HepG2 (cell line): Measurements from ENCODE around the gene APLP1. TPM values are rescaled to one million over a fixed set of nuclear protein-coding genes. Genes with fewer than 3 reads are reported as not detected.

ENCODE experiments used
- ATAC-seq: fragments of 200-7000 bp; cut with Tn5 transposase; 3 replicates; pipeline ENCODE4 v1.9.1; 2020; ENCODE audit warnings: mild to moderate bottlenecking, moderate library complexity
- BruUV-seq: library from RNA; stranded (reverse); fragments of 400-500 nt; replicated peaks from 2 replicates; lab custom pipeline; 2021; lab: Mats Ljungman, UMichigan
- CTCF ChIA-PET: fragments of 300-600 bp; formaldehyde crosslinking; extraction: SDS; loops from one replicate; lab custom pipeline; 2021; ENCODE audit warnings: low total read pairs, inconsistent platforms, low intra/inter-chr PET ratio; lab: Yijun Ruan, JAX
- POLR2A ChIA-PET: fragments of 350-600 bp; sonication (Branson Sonifier 250); formaldehyde crosslinking; loops from one replicate; lab custom pipeline; 2020; ENCODE audit warnings: antibody characterized with exemption, inconsistent platforms; lab: Yijun Ruan, JAX
- DNase-seq: peaks from one replicate; pipeline ENCODE4 v3.0.0-alpha.2; 2015; ENCODE audit warnings: low spot score
- FAIRE-seq: peaks from 3 replicates; lab custom pipeline; 2011; peaks lifted over from hg19 to GRCh38; lab: Jason Lieb, UNC
- H2AFZ ChIP-seq: one replicate; pipeline ENCODE4 v1.6.1; 2011; ENCODE audit warnings: low read length, inconsistent platforms
- H3K27ac ChIP-seq: fragments of 300-600 bp; 3 replicates; pipeline ENCODE4 v1.8.0; 2011; ENCODE audit warnings: mixed run types, mild to moderate bottlenecking, mixed read lengths, low read length, inconsistent platforms; ENCODE audit not compliant: insufficient read depth; ENCODE audit errors: extremely low read length
- H3K27me3 ChIP-seq, 2 experiments: fragments of 200-600 bp in 1 of 2; 2 replicates in 1 of 2; 3 replicates in 1 of 2; pipeline versions ENCODE4 v1.6.0 to v1.8.0; 2011; ENCODE audit warnings: low read length in 2 of 2, mild to moderate bottlenecking in 2 of 2, moderate library complexity in 2 of 2, inconsistent platforms in 1 of 2; ENCODE audit not compliant: insufficient read depth in 2 of 2, control insufficient read depth in 1 of 2
- H3K36me3 ChIP-seq, 2 experiments: fragments of 200-600 bp in 1 of 2; replicated peaks in 1 of 2; 2 replicates in 1 of 2; 3 replicates in 1 of 2; pipeline versions ENCODE4 v1.5.1 to v1.8.0; 2011; ENCODE audit warnings: low read length in 2 of 2, inconsistent platforms in 1 of 2; ENCODE audit not compliant: insufficient read depth in 2 of 2, control insufficient read depth in 1 of 2
- H3K4me1 ChIP-seq: 2 replicates; pipeline ENCODE4 v1.5.1; 2012; ENCODE audit warnings: low read length, inconsistent platforms; ENCODE audit not compliant: insufficient read depth
- H3K4me2 ChIP-seq: 2 replicates; pipeline ENCODE4 v1.6.0; 2011; ENCODE audit warnings: low read depth, low read length, inconsistent platforms
- H3K4me3 ChIP-seq, 3 experiments: fragments of 200-600 bp in 1 of 3; sonication (generic), shearing (Covaris generic) in 1 of 3; replicated peaks in 1 of 3; 2 replicates each; pipeline ENCODE4 v1.5.1; 2011 to 2016; ENCODE audit warnings: low read length in 3 of 3, inconsistent platforms in 2 of 3, low read depth in 2 of 3, mild to moderate bottlenecking in 2 of 3, control low read depth in 1 of 3, mixed read lengths in 1 of 3; ENCODE audit not compliant: insufficient read depth in 1 of 3
- H3K79me2 ChIP-seq: one replicate; pipeline ENCODE4 v1.6.1; 2011; ENCODE audit warnings: low read length, inconsistent platforms; ENCODE audit not compliant: insufficient read depth
- H3K9ac ChIP-seq: 2 replicates; pipeline ENCODE4 v1.6.0; 2011; ENCODE audit warnings: mild to moderate bottlenecking, low read depth, low read length, inconsistent platforms; ENCODE audit not compliant: insufficient read depth
- H3K9me3 ChIP-seq: 2 replicates; pipeline ENCODE4 v1.5.1; 2012; ENCODE audit warnings: mild to moderate bottlenecking, low read length
- H4K20me1 ChIP-seq: 2 replicates; pipeline ENCODE4 v1.6.0; 2011; ENCODE audit warnings: inconsistent platforms, mild to moderate bottlenecking, low read length, moderate library complexity; ENCODE audit not compliant: insufficient read depth
- DZIP1 ChIP-seq: sonication (generic); formaldehyde crosslinking; IDR thresholded peaks from 2 replicates; pipeline ENCODE4 v1.5.0; 2020; ENCODE audit warnings: mild to moderate bottlenecking, missing genetic modification reagents
- FOXC1 ChIP-seq: sonication (generic); formaldehyde crosslinking; IDR thresholded peaks from 2 replicates; pipeline ENCODE4 v1.8.0; 2022; ENCODE audit warnings: mild to moderate bottlenecking, missing genetic modification reagents, borderline replicate concordance
- HDAC6 ChIP-seq: fragments of 200-600 bp; sonication (generic); IDR thresholded peaks from 2 replicates; pipeline ENCODE4 v1.7.0; 2017; ENCODE audit warnings: mild to moderate bottlenecking, antibody characterized with exemption, low read length, low read depth
- HNF1B ChIP-seq: sonication (generic); formaldehyde crosslinking; IDR thresholded peaks from 2 replicates; pipeline ENCODE4 v1.5.1; 2020; ENCODE audit warnings: mild to moderate bottlenecking, moderate library complexity, missing genetic modification reagents
- NFATC3 ChIP-seq: sonication (generic); formaldehyde crosslinking; IDR thresholded peaks from 2 replicates; pipeline ENCODE4 v1.5.1; 2020; ENCODE audit warnings: mild to moderate bottlenecking, missing genetic modification reagents
- NR2F6 ChIP-seq, 2 experiments: IDR thresholded peaks; 2 replicates each; pipeline ENCODE4 v1.6.1; 2016; ENCODE audit warnings: antibody characterized with exemption in 1 of 2, mild to moderate bottlenecking in 1 of 2
- ZNF383 ChIP-seq: sonication (generic); formaldehyde crosslinking; IDR thresholded peaks from 2 replicates; pipeline ENCODE4 v1.4.0; 2020; ENCODE audit warnings: missing genetic modification reagents, mild to moderate bottlenecking, borderline replicate concordance
- ZNF687 ChIP-seq: sonication (generic); formaldehyde crosslinking; IDR thresholded peaks from 2 replicates; pipeline ENCODE4 v1.5.1; 2020; ENCODE audit warnings: mild to moderate bottlenecking, missing genetic modification reagents, moderate library complexity
- ZNF777 ChIP-seq: sonication (generic); formaldehyde crosslinking; IDR thresholded peaks from 2 replicates; pipeline ENCODE4 v1.4.0; 2020; ENCODE audit warnings: missing genetic modification reagents
- WGBS: methylation state at CpG from one replicate; pipeline ENCODE4 v1.1.6; 2017; ENCODE audit warnings: low lambda C conversion rate; 5-methylcytosine and 5-hydroxymethylcytosine counted together
- in situ Hi-C: cut with HindIII; loops from 2 replicates; pipeline ENCODE4 v1.10.0; 2017; ENCODE audit warnings: low pct_unique_long_range_greater_than_20kb; ENCODE audit not compliant: extremely low pct_ligation_motif_present
- intact Hi-C: fragments of 100-400 bp; cut with micrococcal nuclease; formaldehyde crosslinking; loops from one replicate; pipeline ENCODE4 v1.10.0; 2022; ENCODE audit not compliant: unreplicated experiment
- polyA plus RNA-seq, 8 experiments: library from polyadenylated mRNA; depleted of rRNA in 3 of 8; stranded (reverse) in 7 of 8; unstranded in 1 of 8; fragments of >200 nt; fragmentation: Illumina TruSeq in 4 of 8; extraction: Trizol in 4 of 8; gene quantifications; 2 replicates each; pipeline versions ENCODE4 v1.2.1 to v1.2.3, GENCODE V29; 2011 to 2016; ENCODE audit warnings: low read depth in 4 of 8, missing spikeins in 1 of 8, mixed read lengths in 1 of 8; ENCODE audit not compliant: insufficient read depth in 1 of 8
- total RNA-seq, 5 experiments: library from RNA; depleted of rRNA; stranded (reverse); fragments of >200 nt; fragmentation: Illumina TruSeq; extraction: Trizol; gene quantifications; 2 replicates each; pipeline ENCODE4 v1.2.3, GENCODE V29; 2016; ENCODE audit warnings: low read depth in 1 of 5

APLP1 gene
- total and polyA plus RNA-seq, 2 of the 13 experiments (the other 11 are each of a cell fraction or from before 2014, with no cell fraction given), result 2.0 to 2.9 TPM

- POLR2A ChIA-PET, result no interaction called here
- Histone ChIP-seq H3K36me3 (no peaks in the 10 kb centered on the region), H3K9me3 (no peaks in the 10 kb centered on the region), H3K4me3 (peak within 1 kb of the TSS; percentile 38 to 68 (median 52); a peak in 5 of 6 replicates), H2AFZ (no peak within 1 kb of the TSS), H4K20me1 (0 out of 2 replicates have a peak, but pooled peaks cover 3% of the 10 kb centered on the region), H3K9ac (no peak within 1 kb of the TSS), H3K4me2 (peak within 1 kb of the TSS; percentile 61), H3K4me1 (peaks cover 46% of the 10 kb centered on the region), H3K27ac (no peak within 1 kb of the TSS), H3K79me2 (no peaks in the 10 kb centered on the region), H3K27me3 (peaks cover 11 to 61% of the 10 kb centered on the region in 2 experiments)
- intact Hi-C loops (no loop called here), in situ Hi-C loops (no loop called here)
- WGBS, result 15% methylated on average over 20 of the region's 42 CpGs
- BruUV-seq, result no TSS peak
- FAIRE-seq (no peak), ATAC-seq (0 out of 3 replicates have a peak, but pooled peaks have one; percentile 8), DNase-seq (no peak)
- CTCF ChIA-PET, result no interaction called here
- no peak for TF ChIP-seq HDAC6
- TF ChIP-seq ZNF383 (CRISPR knock-in tag), result no peak
- TF ChIP-seq NFATC3 (CRISPR knock-in tag), result no peak
- no peak for TF ChIP-seq FOXC1 (CRISPR knock-in tag)
- TF ChIP-seq HNF1B (CRISPR knock-in tag), result no peak
- TF ChIP-seq ZNF687 (CRISPR knock-in tag), result peak; percentile 31; the same call in 1 of the 2 replicates
- 0 out of 2 replicates have a peak, but pooled peaks have one; percentile 11 for TF ChIP-seq ZNF777
- no peak for TF ChIP-seq DZIP1
- no peak for TF ChIP-seq NR2F6 (IDR thresholded peaks at IDR 0.05)
- no peak for TF ChIP-seq NR2F6 (CRISPR knock-in tag; IDR thresholded peaks at IDR 0.05)
- TF ChIP-seq, all 625 proteins: peak for 2
These were observed 11.7 kb upstream of the APLP1 start, which contains the start of gene KIRREL2 for GRCh38 chr19:35856546-35857149. Gene KIRREL2 (plus strand): TSS chr19:35856911. CDS start chr19:35857120, 209 bp downstream.
